OCI-LY1 (cell line): Measurements from ENCODE around the gene DTNB.

Experiments
- H2AFZ ChIP-seq: fragments of 200-600 bp; sonication (generic), shearing (Covaris generic); 2 replicates; pipeline ENCODE4 v1.6.0; 2014; ENCODE audit warnings: antibody characterized with exemption, mild to moderate bottlenecking, low read length
- H3F3A ChIP-seq: fragments of 200-600 bp; sonication (generic), shearing (Covaris generic); 2 replicates; pipeline ENCODE4 v1.6.0; 2014; ENCODE audit warnings: mild to moderate bottlenecking, antibody characterized with exemption, low read length, moderate library complexity; ENCODE audit not compliant: insufficient read depth
- H3K27ac ChIP-seq: fragments of 200-600 bp; sonication (generic); 2 replicates; pipeline ENCODE4 v1.5.1; 2014; ENCODE audit warnings: low read length, mixed run types, mild to moderate bottlenecking, low read depth; ENCODE audit not compliant: poor library complexity, severe bottlenecking
- H3K27me3 ChIP-seq: fragments of 200-600 bp; sonication (generic); 2 replicates; pipeline ENCODE4 v1.6.0; 2014; ENCODE audit warnings: antibody characterized with exemption, mild to moderate bottlenecking, low read length, moderate library complexity; ENCODE audit not compliant: insufficient read depth
- H3K36me3 ChIP-seq: fragments of 200-600 bp; sonication (generic); 2 replicates; pipeline ENCODE4 v1.6.1; 2014; ENCODE audit warnings: mild to moderate bottlenecking, antibody characterized with exemption, low read length, moderate library complexity, mixed read lengths; ENCODE audit not compliant: insufficient read depth
- H3K4me1 ChIP-seq: fragments of 200-600 bp; sonication (generic); 2 replicates; pipeline ENCODE4 v1.5.1; 2014; ENCODE audit warnings: mild to moderate bottlenecking, low read length, moderate library complexity; ENCODE audit not compliant: insufficient read depth, severe bottlenecking
- H3K4me2 ChIP-seq: fragments of 200-600 bp; sonication (generic), shearing (Covaris generic); 2 replicates; pipeline ENCODE4 v1.6.1; 2014; ENCODE audit warnings: low read length
- H3K4me3 ChIP-seq: fragments of 200-600 bp; sonication (generic); 2 replicates; pipeline ENCODE4 v1.5.1; 2014; ENCODE audit warnings: low read length, low read depth, mild to moderate bottlenecking, mixed read lengths; ENCODE audit not compliant: poor library complexity, severe bottlenecking
- H3K79me2 ChIP-seq: fragments of 200-600 bp; shearing (Covaris generic); 2 replicates; pipeline ENCODE4 v1.6.1; 2016; ENCODE audit warnings: mixed run types, low read length, mixed read lengths; ENCODE audit not compliant: insufficient read depth
- H3K9ac ChIP-seq: fragments of 200-600 bp; sonication (generic), shearing (Covaris generic); 2 replicates; pipeline ENCODE4 v1.6.1; 2014; ENCODE audit warnings: mild to moderate bottlenecking, low read length, mixed read lengths
- H3K9me2 ChIP-seq: fragments of 200-600 bp; sonication (generic), shearing (Covaris generic); 2 replicates; pipeline ENCODE4 v1.6.1; 2014; ENCODE audit warnings: low read depth, mild to moderate bottlenecking, low read length, mixed read lengths
- H3K9me3 ChIP-seq: fragments of 200-600 bp; shearing (Covaris generic); 2 replicates; pipeline ENCODE4 v1.6.1; 2014; ENCODE audit warnings: low read length, mixed read lengths
- H4K20me1 ChIP-seq: fragments of 200-600 bp; sonication (generic), shearing (Covaris generic); 2 replicates; pipeline ENCODE4 v1.6.0; 2016; ENCODE audit warnings: mild to moderate bottlenecking, low read length; ENCODE audit not compliant: insufficient read depth
- EZH2 ChIP-seq: fragments of 200-600 bp; sonication (generic), shearing (Covaris generic); IDR thresholded peaks from 2 replicates; pipeline ENCODE4 v1.8.0; 2017; ENCODE audit warnings: borderline replicate concordance, mixed run types, mild to moderate bottlenecking, antibody characterized with exemption, low read length, moderate library complexity, mixed read lengths
- TF ChIP-seq, protein P1 (sequence below): fragments of 200-600 bp; sonication (generic), shearing (Covaris generic); IDR thresholded peaks from 2 replicates; pipeline ENCODE4 v1.5.1; 2017; ENCODE audit warnings: mild to moderate bottlenecking, antibody characterized with exemption, low read length, moderate library complexity, mixed read lengths

DTNB gene

DNA sequence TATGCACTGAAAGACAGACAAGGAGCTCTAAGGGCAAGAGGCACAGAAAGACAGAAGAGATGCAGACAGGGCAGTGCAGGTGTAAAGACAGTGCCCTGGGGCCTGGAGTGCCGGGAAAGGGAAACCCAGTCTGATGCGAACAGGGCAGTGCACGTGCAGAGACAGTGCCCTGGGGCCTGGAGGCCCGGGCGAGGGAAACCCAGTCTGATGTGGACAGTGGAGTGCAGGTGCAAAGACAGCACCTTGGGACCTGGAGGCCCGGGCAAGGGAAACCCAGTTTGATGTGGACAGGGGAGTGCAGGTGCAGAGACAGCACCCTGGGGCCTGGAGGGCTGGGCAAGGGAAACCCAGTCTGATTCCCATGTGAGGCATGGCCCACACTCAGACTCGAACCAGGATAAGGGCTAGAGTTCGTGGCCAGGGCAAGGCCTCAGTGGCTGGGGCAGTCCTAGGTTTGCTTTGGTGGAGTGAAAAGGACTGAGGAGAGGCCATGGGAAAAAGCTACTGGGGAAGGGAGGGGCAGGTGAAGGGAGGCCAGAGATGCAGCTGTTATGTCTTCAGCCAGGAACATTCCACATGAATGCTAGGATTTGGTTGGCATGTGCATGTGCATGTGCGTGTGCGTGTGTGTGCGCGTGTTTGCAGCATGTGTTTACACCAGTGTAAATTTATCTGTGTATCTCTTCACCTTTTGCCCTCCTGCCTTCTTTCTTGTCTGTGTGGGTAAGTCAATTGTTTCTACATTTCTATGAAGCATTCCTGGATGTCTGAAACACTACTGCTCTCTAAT lies 292.6 kb downstream of the DTNB start:
- TF ChIP-seq, protein P1, sequence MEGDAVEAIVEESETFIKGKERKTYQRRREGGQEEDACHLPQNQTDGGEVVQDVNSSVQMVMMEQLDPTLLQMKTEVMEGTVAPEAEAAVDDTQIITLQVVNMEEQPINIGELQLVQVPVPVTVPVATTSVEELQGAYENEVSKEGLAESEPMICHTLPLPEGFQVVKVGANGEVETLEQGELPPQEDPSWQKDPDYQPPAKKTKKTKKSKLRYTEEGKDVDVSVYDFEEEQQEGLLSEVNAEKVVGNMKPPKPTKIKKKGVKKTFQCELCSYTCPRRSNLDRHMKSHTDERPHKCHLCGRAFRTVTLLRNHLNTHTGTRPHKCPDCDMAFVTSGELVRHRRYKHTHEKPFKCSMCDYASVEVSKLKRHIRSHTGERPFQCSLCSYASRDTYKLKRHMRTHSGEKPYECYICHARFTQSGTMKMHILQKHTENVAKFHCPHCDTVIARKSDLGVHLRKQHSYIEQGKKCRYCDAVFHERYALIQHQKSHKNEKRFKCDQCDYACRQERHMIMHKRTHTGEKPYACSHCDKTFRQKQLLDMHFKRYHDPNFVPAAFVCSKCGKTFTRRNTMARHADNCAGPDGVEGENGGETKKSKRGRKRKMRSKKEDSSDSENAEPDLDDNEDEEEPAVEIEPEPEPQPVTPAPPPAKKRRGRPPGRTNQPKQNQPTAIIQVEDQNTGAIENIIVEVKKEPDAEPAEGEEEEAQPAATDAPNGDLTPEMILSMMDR, result no peak
- no peak for TF ChIP-seq EZH2
- H3K4me2 ChIP-seq, result no peak overlapping the region

DNA sequence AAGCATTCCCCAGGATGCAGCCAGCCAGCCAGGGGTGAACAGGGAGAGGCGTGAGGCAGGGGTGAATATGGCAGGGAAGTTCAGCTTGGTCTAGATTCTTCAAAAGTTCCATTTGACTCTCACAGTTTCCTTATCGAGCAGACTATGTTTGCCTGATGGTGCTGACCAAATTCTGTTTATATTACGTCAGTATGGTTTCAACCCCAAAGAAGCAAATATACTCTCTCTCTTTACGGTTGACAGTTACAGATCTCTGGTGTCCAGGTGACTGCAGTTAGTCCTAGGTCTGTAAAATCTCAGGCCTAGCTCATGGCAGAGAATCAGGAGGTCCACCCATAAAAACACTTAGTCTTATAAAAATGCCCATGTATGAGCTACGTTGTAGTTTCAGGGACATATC lies 293.4 kb downstream of the DTNB start:
- Histone ChIP-seq H3K27ac (no peak overlapping the region), H3K9me3 (no peaks in the 10 kb centered on the region), H3K79me2 (no peaks in the 10 kb centered on the region), H3K9me2 (no peaks in the 10 kb centered on the region), H3F3A (no peaks in the 10 kb centered on the region), H3K4me3 (no peak overlapping the region), H3K9ac (no peak overlapping the region), H2AFZ (no peak overlapping the region), H3K36me3 (no peaks in the 10 kb centered on the region), H3K4me2 (no peak overlapping the region), H3K4me1 (peaks cover 52% of the 10 kb centered on the region), H4K20me1 (no peaks in the 10 kb centered on the region), H3K27me3 (no peaks in the 10 kb centered on the region)
- no peak for TF ChIP-seq EZH2

More for the DNA sequence above, 292.6 kb downstream of the DTNB start:
- Histone ChIP-seq H3K9ac (no peak overlapping the region), H3F3A (no peaks in the 10 kb centered on the region), H3K9me2 (no peaks in the 10 kb centered on the region), H3K4me1 (peaks cover 44% of the 10 kb centered on the region), H4K20me1 (no peaks in the 10 kb centered on the region), H3K4me3 (no peak overlapping the region), H2AFZ (no peak overlapping the region), H3K79me2 (no peaks in the 10 kb centered on the region), H3K27me3 (no peaks in the 10 kb centered on the region), H3K9me3 (no peaks in the 10 kb centered on the region), H3K27ac (no peak overlapping the region), H3K36me3 (no peaks in the 10 kb centered on the region)

DNA sequence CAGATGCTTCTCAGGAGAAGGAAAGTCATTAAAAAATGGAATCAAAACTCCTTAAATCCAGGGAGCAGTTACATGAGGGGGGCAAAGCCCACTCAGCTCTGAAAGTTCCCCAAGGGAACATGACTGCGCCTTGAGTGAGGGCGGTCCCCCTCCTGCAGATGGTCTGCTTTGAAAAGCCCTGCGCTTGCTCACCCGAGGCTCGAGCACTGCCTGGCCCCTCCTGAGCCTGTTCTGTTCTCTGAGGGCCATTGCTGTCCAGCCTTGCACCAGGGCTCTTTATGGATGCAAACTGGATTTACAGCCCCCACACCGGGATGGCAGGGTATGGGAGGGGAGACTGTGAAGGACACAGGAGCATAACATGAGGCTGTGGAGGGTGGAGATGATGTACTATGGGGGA lies 293.8 kb downstream of the DTNB start:
- Histone ChIP-seq H3K4me2 (no peak overlapping the region), H3K4me3 (no peak overlapping the region), H3K27ac (no peak overlapping the region), H3K27me3 (no peaks in the 10 kb centered on the region), H3K36me3 (no peaks in the 10 kb centered on the region), H3F3A (no peaks in the 10 kb centered on the region), H4K20me1 (no peaks in the 10 kb centered on the region), H3K9me3 (no peaks in the 10 kb centered on the region), H3K9ac (no peak overlapping the region), H2AFZ (no peak overlapping the region), H3K4me1 (peaks cover 53% of the 10 kb centered on the region), H3K79me2 (no peaks in the 10 kb centered on the region), H3K9me2 (no peaks in the 10 kb centered on the region)
- TF ChIP-seq EZH2, result no peak

DNA sequence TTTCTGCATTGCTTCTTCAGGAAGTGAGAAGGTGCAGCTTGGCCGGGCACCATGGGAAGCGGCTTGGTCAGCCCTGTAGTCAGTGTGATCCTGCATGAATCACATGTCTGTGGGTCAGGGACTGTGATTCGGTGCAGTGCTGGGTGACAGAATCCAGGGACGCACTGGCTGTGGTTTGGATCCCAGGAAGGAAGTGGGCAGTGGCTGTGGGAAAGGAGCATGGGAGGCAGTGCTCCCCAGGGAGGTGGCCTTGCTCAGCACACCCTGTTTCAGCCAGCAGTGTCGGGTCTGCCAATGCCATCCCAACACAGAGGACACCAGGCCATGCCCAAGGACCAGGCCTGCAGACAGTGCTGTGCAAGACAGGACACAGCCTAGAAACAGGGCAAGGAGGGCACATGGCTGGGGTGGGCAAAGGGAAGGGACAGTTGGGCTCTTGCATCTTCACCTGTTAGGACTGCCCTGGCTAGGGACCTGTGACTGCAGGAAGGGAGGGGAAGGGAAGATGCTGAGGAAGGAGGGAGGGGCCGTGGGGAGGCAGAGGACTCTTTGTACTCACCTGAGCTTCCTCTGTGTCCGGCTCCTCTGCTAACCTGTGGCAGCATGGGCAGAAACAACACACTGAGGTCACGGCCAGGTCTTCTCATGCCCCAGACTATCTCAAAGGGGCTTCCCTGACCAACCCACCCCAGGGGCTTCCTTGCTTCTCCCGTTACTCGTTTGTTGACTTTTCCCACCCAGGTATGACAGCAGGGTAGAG lies 294.5 kb downstream of the DTNB start:
- H3K79me2 ChIP-seq, result no peaks in the 10 kb centered on the region
- TF ChIP-seq EZH2, result no peak
- TF ChIP-seq, protein P1, result no peak
- no peak overlapping the region for H3K9ac ChIP-seq
- no peaks in the 10 kb centered on the region for H3F3A ChIP-seq
- peaks cover 59% of the 10 kb centered on the region for H3K4me1 ChIP-seq
- H3K9me3 ChIP-seq, result no peaks in the 10 kb centered on the region
- no peak overlapping the region for H2AFZ ChIP-seq
- H3K36me3 ChIP-seq, result no peaks in the 10 kb centered on the region
- no peaks in the 10 kb centered on the region for H3K27me3 ChIP-seq
- H3K4me2 ChIP-seq, result no peak overlapping the region
- H3K9me2 ChIP-seq, result no peaks in the 10 kb centered on the region
- H4K20me1 ChIP-seq, result no peaks in the 10 kb centered on the region
- no peak overlapping the region for H3K4me3 ChIP-seq
- no peak overlapping the region for H3K27ac ChIP-seq
